Liver (tissue), 3 donors: ENCODE measurements around the gene TREM2.

Experiments used
- HNF4A ChIP-seq, 2 donors: conservative IDR thresholded peaks; 2 replicates each; pipeline ENCODE4 v1.6.1; 2016; ENCODE audit warnings: antibody characterized with exemption in 2 of 2, mild to moderate bottlenecking in 2 of 2
- JUND ChIP-seq, 2 donors: IDR thresholded peaks; 2 replicates each; pipeline ENCODE4 v1.6.1; 2016; ENCODE audit warnings: antibody characterized with exemption in 2 of 2
- RAD21 ChIP-seq, 2 donors: IDR thresholded peaks; 2 replicates each; pipeline ENCODE4 v1.6.1; 2016; ENCODE audit warnings: antibody characterized with exemption in 2 of 2, mild to moderate bottlenecking in 2 of 2
- SP1 ChIP-seq: IDR thresholded peaks from 2 replicates; pipeline ENCODE4 v1.6.1; 2018; ENCODE audit warnings: antibody characterized with exemption, mild to moderate bottlenecking
- TAF1 ChIP-seq: conservative IDR thresholded peaks from 2 replicates; pipeline ENCODE4 v1.6.1; 2016; ENCODE audit warnings: antibody characterized with exemption, mild to moderate bottlenecking
- TF ChIP-seq, protein P1 (sequence below): fragments of 150-350 bp; IDR thresholded peaks from 2 replicates; pipeline ENCODE4 v1.5.1; 2017; ENCODE audit warnings: improper control_type of control experiment, low read depth, low read length; ENCODE audit not compliant: missing input control
- donor health status: healthy.
- donor health status: healthy.

GRCh38 chr6:41156001-41156400, 6.9 kb downstream of the TREM2 start:
- TF ChIP-seq TAF1, result no peak
- TF ChIP-seq, protein P1, sequence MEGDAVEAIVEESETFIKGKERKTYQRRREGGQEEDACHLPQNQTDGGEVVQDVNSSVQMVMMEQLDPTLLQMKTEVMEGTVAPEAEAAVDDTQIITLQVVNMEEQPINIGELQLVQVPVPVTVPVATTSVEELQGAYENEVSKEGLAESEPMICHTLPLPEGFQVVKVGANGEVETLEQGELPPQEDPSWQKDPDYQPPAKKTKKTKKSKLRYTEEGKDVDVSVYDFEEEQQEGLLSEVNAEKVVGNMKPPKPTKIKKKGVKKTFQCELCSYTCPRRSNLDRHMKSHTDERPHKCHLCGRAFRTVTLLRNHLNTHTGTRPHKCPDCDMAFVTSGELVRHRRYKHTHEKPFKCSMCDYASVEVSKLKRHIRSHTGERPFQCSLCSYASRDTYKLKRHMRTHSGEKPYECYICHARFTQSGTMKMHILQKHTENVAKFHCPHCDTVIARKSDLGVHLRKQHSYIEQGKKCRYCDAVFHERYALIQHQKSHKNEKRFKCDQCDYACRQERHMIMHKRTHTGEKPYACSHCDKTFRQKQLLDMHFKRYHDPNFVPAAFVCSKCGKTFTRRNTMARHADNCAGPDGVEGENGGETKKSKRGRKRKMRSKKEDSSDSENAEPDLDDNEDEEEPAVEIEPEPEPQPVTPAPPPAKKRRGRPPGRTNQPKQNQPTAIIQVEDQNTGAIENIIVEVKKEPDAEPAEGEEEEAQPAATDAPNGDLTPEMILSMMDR, result no peak
- no peak for TF ChIP-seq SP1
- no peak for TF ChIP-seq JUND (IDR thresholded peaks at IDR 0.05)
- no peak for TF ChIP-seq RAD21 (IDR thresholded peaks at IDR 0.05)
- no peak for TF ChIP-seq HNF4A (conservative IDR thresholded peaks at IDR 0.05)
